Mucosa of descending colon (tissue), 3 donors: ENCODE data around the gene CACNG1. TPM values are rescaled to one million over a fixed set of nuclear protein-coding genes. Genes with fewer than 3 reads are reported as not detected.

ENCODE experiments used
- ATAC-seq: fragments of 200-7000 bp; cut with Tn5 transposase; one replicate; pipeline ENCODE4 v1.9.1; 2020; ENCODE audit warnings: mild to moderate bottlenecking, moderate library complexity
- DNase-seq, 3 donors: peaks; one replicate each; pipeline ENCODE4 v3.0.0-alpha.2; 2020
- H3K36me3 ChIP-seq: fragments of 200-600 bp; one replicate; pipeline ENCODE4 v1.8.0; 2021; ENCODE audit warnings: low read depth, mild to moderate bottlenecking
- H3K4me1 ChIP-seq: fragments of 200-600 bp; one replicate; pipeline ENCODE4 v1.8.0; 2021; ENCODE audit warnings: low read depth, mild to moderate bottlenecking
- H3K4me3 ChIP-seq: fragments of 200-600 bp; one replicate; pipeline ENCODE4 v1.8.0; 2021; ENCODE audit warnings: mild to moderate bottlenecking
- H3K9me3 ChIP-seq: fragments of 200-600 bp; one replicate; pipeline ENCODE4 v1.8.0; 2021; ENCODE audit warnings: mild to moderate bottlenecking
- CTCF ChIP-seq: fragments of 200-600 bp; IDR thresholded peaks from one replicate; pipeline ENCODE4 v1.8.0; 2022; ENCODE audit warnings: antibody characterized with exemption, mild to moderate bottlenecking
- intact Hi-C, 2 donors: fragments of 100-400 bp; cut with DNase I in 1 of 2; cut with micrococcal nuclease in 1 of 2; formaldehyde crosslinking; loops; one replicate each; pipeline versions ENCODE4 v1.11.0 to v1.11.1; 2022; cut with DNase I, micrococcal nuclease
- total RNA-seq, 3 donors: library from RNA; stranded (reverse); fragmentation: NEBNext Ultra II Directional in 2 of 3; extraction: Animal tissue kit (Norgen Biotek cat#: 25700) in 2 of 3; gene quantifications; one replicate each; pipeline versions ENCODE4 v1.2.1 to v1.2.4, GENCODE V29; 2021 to 2023
- donor health status: DM: no; HTN: no; CAD: no; lungs with moderate emphysema.
- donor health status: DM: no; HTN: no; CAD: no.
- donor health status: DM: no; HTN: yes; CAD: no.

Gene CACNG1
- total RNA-seq, 3 donors from 2014 or later = not detected

- DNase-seq (peak in 2 of 3 donors; percentile 57 to 71), ATAC-seq (peak; percentile 96)
- Histone ChIP-seq H3K4me1 (peaks cover 12% of the 10 kb centered on the region), H3K4me3 (no peak overlapping the region), H3K36me3 (no peaks in the 10 kb centered on the region), H3K9me3 (no peaks in the 10 kb centered on the region)
- TF ChIP-seq CTCF = no peak
- intact Hi-C loops = no loop called here
These were observed 11.7 kb downstream of the CACNG1 start for GRCh38 chr17:67055811-67056745.

GRCh38 chr17:67056746-67057490, 12.6 kb downstream of the CACNG1 start:
- intact Hi-C loops = no loop called here
- ATAC-seq (peak; percentile 23), DNase-seq (no peak)
- no peaks in the 10 kb centered on the region for H3K36me3 ChIP-seq
- H3K9me3 ChIP-seq = no peaks in the 10 kb centered on the region
- no peak for TF ChIP-seq CTCF
- peaks cover 12% of the 10 kb centered on the region for H3K4me1 ChIP-seq
- H3K4me3 ChIP-seq = no peak overlapping the region

DNA sequence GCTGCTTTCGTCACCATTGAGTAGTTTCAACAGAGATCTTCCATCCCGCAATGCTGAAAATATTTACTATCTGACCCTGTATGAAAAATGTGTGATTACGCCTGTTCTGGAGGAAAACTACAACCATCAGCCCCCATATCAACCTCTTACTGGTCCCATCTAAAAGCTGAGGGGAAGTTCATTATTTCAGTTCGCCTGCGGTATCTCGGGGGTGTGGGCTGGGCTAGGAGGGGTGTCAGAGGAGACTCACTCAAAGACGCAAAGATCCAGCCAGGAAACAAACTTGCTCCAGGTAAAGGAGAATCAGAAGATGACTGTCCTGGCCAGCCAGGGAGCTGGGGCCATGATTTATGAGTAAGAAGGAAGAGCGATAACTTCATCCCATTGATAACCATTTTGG, 13.7 kb downstream of the CACNG1 start:
- TF ChIP-seq CTCF = no peak
- Histone ChIP-seq H3K4me1 (peaks cover 8% of the 10 kb centered on the region), H3K4me3 (no peak overlapping the region), H3K9me3 (no peaks in the 10 kb centered on the region), H3K36me3 (no peaks in the 10 kb centered on the region)
- DNase-seq (no peak), ATAC-seq (no peak)
- intact Hi-C loops = no loop called here

DNA sequence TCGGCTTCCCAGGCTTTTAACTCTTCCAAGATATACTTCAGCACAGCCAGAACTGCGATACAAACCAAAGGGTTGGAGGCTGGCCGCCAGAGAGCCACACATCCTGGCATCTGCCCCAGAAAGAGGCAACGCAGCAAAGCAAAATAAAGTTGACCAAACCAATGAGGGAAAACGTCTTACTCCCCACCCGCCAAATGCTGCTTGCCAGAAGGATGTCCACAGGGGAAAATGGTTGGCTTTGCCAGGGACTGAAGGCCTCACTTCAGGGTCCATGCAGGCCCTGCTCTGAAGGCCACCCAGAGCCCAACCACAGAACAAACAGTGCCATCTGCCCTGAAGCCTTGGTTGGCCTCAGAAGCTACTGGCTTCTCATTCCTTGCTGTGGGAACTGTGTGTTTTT, 15.0 kb downstream of the CACNG1 start:
- Histone ChIP-seq H3K36me3 (no peaks in the 10 kb centered on the region), H3K4me3 (no peak overlapping the region), H3K4me1 (peaks cover 6% of the 10 kb centered on the region), H3K9me3 (no peaks in the 10 kb centered on the region)
- TF ChIP-seq CTCF = no peak
- intact Hi-C loops = no loop called here
- no peak for ATAC-seq
- DNase-seq = no peak

- DNase-seq (no peak), ATAC-seq (no peak)
- intact Hi-C loops = no loop called here
- no peaks in the 10 kb centered on the region for H3K36me3 ChIP-seq
- H3K4me3 ChIP-seq = no peak overlapping the region
- H3K9me3 ChIP-seq = no peaks in the 10 kb centered on the region
- H3K4me1 ChIP-seq = no peaks in the 10 kb centered on the region
- TF ChIP-seq CTCF = no peak
These were observed 18.8 kb downstream of the CACNG1 start for GRCh38 chr17:67063141-67063540.
